Esophagus (tissue), 2 donors: ENCODE data around the gene LRP6. TPM values are rescaled to one million over a fixed set of nuclear protein-coding genes. Genes with fewer than 3 reads are reported as not detected.

Experiments
- H3K27ac ChIP-seq, 2 donors: one replicate each; pipeline ENCODE4 v1.5.1; 2013; ENCODE audit warnings: low read depth in 2 of 2, mild to moderate bottlenecking in 2 of 2, inconsistent platforms in 1 of 2, low read length in 1 of 2, moderate library complexity in 1 of 2
- H3K27me3 ChIP-seq, 2 donors: one replicate each; pipeline ENCODE4 v1.6.1; 2013; ENCODE audit warnings: low read length in 2 of 2, control low read depth in 1 of 2, mild to moderate bottlenecking in 1 of 2; ENCODE audit not compliant: insufficient read depth in 2 of 2, control insufficient read depth in 1 of 2
- H3K36me3 ChIP-seq, 2 donors: one replicate each; pipeline ENCODE4 v1.6.1; 2013; ENCODE audit warnings: low read length in 1 of 2; ENCODE audit not compliant: control insufficient read depth in 2 of 2, insufficient read depth in 2 of 2
- H3K4me1 ChIP-seq, 2 donors: one replicate each; pipeline ENCODE4 v1.6.1; 2013; ENCODE audit warnings: low read length in 1 of 2; ENCODE audit not compliant: control insufficient read depth in 2 of 2, insufficient read depth in 2 of 2
- H3K4me3 ChIP-seq, 2 donors: one replicate each; pipeline ENCODE4 v1.5.1; 2013; ENCODE audit warnings: low read length in 2 of 2, mild to moderate bottlenecking in 2 of 2, low read depth in 1 of 2, moderate library complexity in 1 of 2
- H3K9me3 ChIP-seq, 2 donors: one replicate each; pipeline ENCODE4 v1.6.1; 2013; ENCODE audit warnings: mild to moderate bottlenecking in 2 of 2, low read depth in 1 of 2, low read length in 1 of 2, moderate library complexity in 1 of 2; ENCODE audit not compliant: control insufficient read depth in 2 of 2, insufficient read depth in 1 of 2
- WGBS, 2 donors: extraction: QIAGEN DNeasy Blood & Tissue Kit; methylation state at CpG; one replicate each; pipeline ENCODE4 v1.1.7; 2013; 5-methylcytosine and 5-hydroxymethylcytosine counted together
- polyA plus RNA-seq, 2 donors: library from polyadenylated mRNA; stranded (reverse); fragments of 200-250 nt; gene quantifications; one replicate each; pipeline ENCODE4 v1.2.3, GENCODE V29; 2013
- donor health status: healthy with polysubstance abuse.
- donor health status: Bipolar disorder and iron deficiency.

Gene LRP6
- polyA plus RNA-seq, 2 donors = 2.5 TPM

- Histone ChIP-seq H3K36me3 (no peaks in the 10 kb centered on the region), H3K27ac (no peak overlapping the region), H3K27me3 (no peaks in the 10 kb centered on the region), H3K9me3 (no peaks in the 10 kb centered on the region), H3K4me1 (no peaks in the 10 kb centered on the region), H3K4me3 (no peak overlapping the region)
- 82 to 89% methylated on average over 1 of the region's 1 CpG for WGBS, 2 donors
These were observed 59.1 kb downstream of the LRP6 start for GRCh38 chr12:12207746-12208145.

DNA sequence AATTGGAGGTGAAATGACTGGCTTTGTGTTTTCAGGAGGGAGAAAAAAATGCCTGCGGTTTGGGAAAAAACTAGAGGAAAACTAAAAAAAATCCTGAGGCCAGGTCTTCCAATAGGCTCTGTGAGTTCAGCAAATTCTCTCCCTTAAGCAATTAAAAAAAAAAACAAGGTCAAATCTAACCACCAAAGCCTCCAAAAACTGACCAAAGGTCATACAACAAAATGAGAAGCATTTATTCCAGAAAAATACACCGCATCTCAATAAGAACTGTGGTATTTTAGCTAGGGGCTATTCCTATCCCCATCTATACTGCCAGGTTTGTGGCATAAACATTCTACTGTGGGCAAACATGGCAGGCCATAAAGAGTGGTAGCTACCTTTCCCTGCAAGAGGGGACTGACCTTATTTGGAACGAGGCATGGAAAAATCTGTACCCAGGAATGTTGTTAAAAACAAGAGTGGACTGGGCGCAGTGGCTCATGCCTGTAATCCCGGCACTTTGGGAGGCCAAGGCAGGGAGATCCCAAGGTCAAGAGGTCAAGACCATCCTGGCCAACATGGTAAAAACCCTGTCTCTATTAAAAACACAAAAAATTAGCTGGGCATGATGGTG lies 60.0 kb downstream of the LRP6 start:
- no peaks in the 10 kb centered on the region for H3K9me3 ChIP-seq
- H3K4me3 ChIP-seq = no peak overlapping the region
- no peaks in the 10 kb centered on the region for H3K4me1 ChIP-seq
- H3K27ac ChIP-seq = no peak overlapping the region
- H3K27me3 ChIP-seq = no peaks in the 10 kb centered on the region
- 92% methylated on average over 5 of the region's 5 CpGs for WGBS, 2 donors
- no peaks in the 10 kb centered on the region for H3K36me3 ChIP-seq

GRCh38 chr12:12202747-12203146 lies 64.1 kb downstream of the LRP6 start:
- Histone ChIP-seq H3K27ac (no peak overlapping the region), H3K36me3 (no peaks in the 10 kb centered on the region), H3K9me3 (no peaks in the 10 kb centered on the region), H3K27me3 (no peaks in the 10 kb centered on the region), H3K4me1 (no peaks in the 10 kb centered on the region), H3K4me3 (no peak overlapping the region)
- WGBS, 2 donors = 74 to 81% methylated on average over 1 of the region's 1 CpG

GRCh38 chr12:12202105-12202504 lies 64.7 kb downstream of the LRP6 start:
- H3K4me3 ChIP-seq = no peak overlapping the region
- H3K9me3 ChIP-seq = no peaks in the 10 kb centered on the region
- WGBS, 2 donors = 89 to 94% methylated on average over 9 of the region's 9 CpGs
- no peaks in the 10 kb centered on the region for H3K36me3 ChIP-seq
- H3K27me3 ChIP-seq = no peaks in the 10 kb centered on the region
- no peaks in the 10 kb centered on the region for H3K4me1 ChIP-seq
- H3K27ac ChIP-seq = no peak overlapping the region

- no peaks in the 10 kb centered on the region for H3K4me1 ChIP-seq
- no peak overlapping the region for H3K27ac ChIP-seq
- no peaks in the 10 kb centered on the region for H3K9me3 ChIP-seq
- H3K4me3 ChIP-seq = no peak overlapping the region
- H3K27me3 ChIP-seq = no peaks in the 10 kb centered on the region
- no peaks in the 10 kb centered on the region for H3K36me3 ChIP-seq
- WGBS, 2 donors = 83 to 88% methylated on average over 3 of the region's 3 CpGs
These were observed 65.5 kb downstream of the LRP6 start for GRCh38 chr12:12201274-12201758.

DNA sequence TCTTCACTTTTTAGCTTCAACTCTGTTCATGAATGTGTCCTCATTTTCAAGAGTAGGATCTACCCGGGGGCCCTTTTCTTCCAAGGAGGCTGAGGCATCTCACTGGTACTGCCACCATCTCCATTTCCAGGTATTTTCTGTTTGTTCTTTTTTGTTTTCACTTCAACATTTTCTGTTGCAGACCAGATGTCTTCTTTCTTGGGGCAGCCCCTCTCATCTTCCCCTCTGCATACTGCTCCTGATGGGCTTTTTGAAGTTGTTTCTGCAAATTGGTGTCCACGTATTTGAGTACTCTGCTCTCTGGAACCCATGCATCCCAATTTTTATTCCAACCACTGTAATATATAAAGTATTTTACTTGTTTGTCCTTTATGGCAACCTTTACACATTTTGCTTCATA lies 66.5 kb downstream of the LRP6 start:
- H3K27me3 ChIP-seq = no peaks in the 10 kb centered on the region
- no peak overlapping the region for H3K27ac ChIP-seq
- H3K4me3 ChIP-seq = no peak overlapping the region
- no peaks in the 10 kb centered on the region for H3K4me1 ChIP-seq
- WGBS, 2 donors = 95 to 98% methylated on average over 2 of the region's 2 CpGs
- H3K36me3 ChIP-seq = no peaks in the 10 kb centered on the region
- H3K9me3 ChIP-seq = no peaks in the 10 kb centered on the region

GRCh38 chr12:12198124-12198523 lies 68.7 kb downstream of the LRP6 start:
- H3K9me3 ChIP-seq = no peaks in the 10 kb centered on the region
- WGBS, 2 donors = 95 to 100% methylated on average over 1 of the region's 1 CpG
- H3K27ac ChIP-seq = no peak overlapping the region
- H3K27me3 ChIP-seq = no peaks in the 10 kb centered on the region
- no peak overlapping the region for H3K4me3 ChIP-seq
- no peaks in the 10 kb centered on the region for H3K4me1 ChIP-seq
- H3K36me3 ChIP-seq = no peaks in the 10 kb centered on the region

DNA sequence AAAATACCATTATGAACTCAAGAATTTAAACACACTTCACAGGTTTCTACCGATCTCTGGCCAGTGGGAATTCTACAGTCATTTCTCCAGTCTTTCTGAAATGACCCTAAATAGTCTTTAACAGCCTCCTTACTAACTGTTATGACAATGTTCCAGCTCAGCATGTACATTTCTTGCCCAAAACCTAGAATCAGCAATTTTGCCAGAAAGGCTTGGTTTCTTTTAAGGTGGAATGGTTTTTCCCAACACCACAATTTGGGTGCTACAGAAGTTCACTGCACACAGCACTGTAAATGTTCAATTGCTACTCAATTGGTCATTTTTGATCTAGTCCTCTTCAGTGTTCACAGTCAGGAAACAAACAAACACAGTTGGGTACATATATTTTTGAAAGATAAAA lies 69.7 kb downstream of the LRP6 start:
- WGBS, 2 donors = 38 to 47% methylated on average over 1 of the region's 1 CpG

GRCh38 chr12:12195516-12195915 lies 71.3 kb downstream of the LRP6 start:
- Histone ChIP-seq H3K27ac (no peak overlapping the region), H3K27me3 (no peaks in the 10 kb centered on the region), H3K9me3 (no peaks in the 10 kb centered on the region), H3K4me3 (no peak overlapping the region), H3K36me3 (no peaks in the 10 kb centered on the region), H3K4me1 (no peaks in the 10 kb centered on the region)
- WGBS, 2 donors = 51 to 56% methylated on average over 1 of the region's 1 CpG

More for the DNA sequence above, 69.7 kb downstream of the LRP6 start:
- Histone ChIP-seq H3K27ac (no peak overlapping the region), H3K4me1 (no peaks in the 10 kb centered on the region), H3K9me3 (no peaks in the 10 kb centered on the region), H3K36me3 (no peaks in the 10 kb centered on the region), H3K4me3 (no peak overlapping the region), H3K27me3 (no peaks in the 10 kb centered on the region)

- Histone ChIP-seq H3K4me1 (no peaks in the 10 kb centered on the region), H3K4me3 (no peak overlapping the region), H3K9me3 (no peaks in the 10 kb centered on the region), H3K27me3 (no peaks in the 10 kb centered on the region), H3K27ac (no peak overlapping the region), H3K36me3 (no peaks in the 10 kb centered on the region)
- WGBS, 2 donors = 94% methylated on average over 3 of the region's 3 CpGs
These were observed 71.8 kb downstream of the LRP6 start for GRCh38 chr12:12195081-12195480.
